ENCODE data around the gene ATAD2B.

DNA sequence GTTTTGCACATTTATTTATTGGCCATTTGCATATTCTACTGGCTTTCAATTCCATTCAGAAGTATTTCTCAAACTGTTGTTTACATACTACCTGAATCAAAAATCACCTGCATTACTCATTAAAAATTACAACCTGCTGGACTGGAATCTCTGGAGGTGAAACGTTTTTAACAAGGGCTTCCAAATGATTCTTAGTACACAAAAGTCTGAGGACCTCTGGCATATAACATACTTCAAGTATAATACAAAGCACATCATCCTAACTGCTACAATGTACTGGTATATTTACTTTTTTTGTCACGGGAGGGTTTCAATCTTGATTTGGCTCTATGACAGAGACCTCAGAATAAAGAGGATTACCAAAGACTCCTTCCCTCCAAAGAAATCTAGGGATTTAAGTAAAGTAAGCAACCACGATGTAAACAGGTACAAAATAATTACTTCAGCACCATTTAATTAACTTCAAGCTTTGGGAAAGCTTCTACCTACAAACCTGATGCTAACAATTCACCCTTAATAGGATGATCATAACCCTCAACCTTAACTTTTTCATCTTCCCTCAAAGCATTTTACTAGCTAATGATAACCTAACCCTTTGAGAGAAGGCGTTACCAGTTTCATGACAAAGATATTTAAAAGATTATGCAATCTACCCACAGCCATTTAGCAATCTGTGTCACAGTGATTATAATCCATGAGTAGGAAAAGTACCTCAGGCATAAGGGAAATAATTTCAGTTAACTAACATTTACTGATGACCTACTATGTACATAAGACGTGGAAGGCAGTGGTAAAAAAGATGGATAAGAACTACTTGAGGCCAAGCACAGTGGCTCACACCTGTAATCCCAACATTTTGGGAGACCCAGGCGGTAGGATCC is 24.7 kb downstream of the ATAD2B start:
- TF ChIP-seq, protein P1, sequence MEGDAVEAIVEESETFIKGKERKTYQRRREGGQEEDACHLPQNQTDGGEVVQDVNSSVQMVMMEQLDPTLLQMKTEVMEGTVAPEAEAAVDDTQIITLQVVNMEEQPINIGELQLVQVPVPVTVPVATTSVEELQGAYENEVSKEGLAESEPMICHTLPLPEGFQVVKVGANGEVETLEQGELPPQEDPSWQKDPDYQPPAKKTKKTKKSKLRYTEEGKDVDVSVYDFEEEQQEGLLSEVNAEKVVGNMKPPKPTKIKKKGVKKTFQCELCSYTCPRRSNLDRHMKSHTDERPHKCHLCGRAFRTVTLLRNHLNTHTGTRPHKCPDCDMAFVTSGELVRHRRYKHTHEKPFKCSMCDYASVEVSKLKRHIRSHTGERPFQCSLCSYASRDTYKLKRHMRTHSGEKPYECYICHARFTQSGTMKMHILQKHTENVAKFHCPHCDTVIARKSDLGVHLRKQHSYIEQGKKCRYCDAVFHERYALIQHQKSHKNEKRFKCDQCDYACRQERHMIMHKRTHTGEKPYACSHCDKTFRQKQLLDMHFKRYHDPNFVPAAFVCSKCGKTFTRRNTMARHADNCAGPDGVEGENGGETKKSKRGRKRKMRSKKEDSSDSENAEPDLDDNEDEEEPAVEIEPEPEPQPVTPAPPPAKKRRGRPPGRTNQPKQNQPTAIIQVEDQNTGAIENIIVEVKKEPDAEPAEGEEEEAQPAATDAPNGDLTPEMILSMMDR (conservative IDR thresholded peaks at IDR 0.05; ENCODE audit: low read depth, low read length) = no peak
- no peak for TF ChIP-seq EZH2 (IDR thresholded peaks at IDR 0.05; ENCODE audit: low read length, unreplicated experiment)

Measured in PC-3 (cell line).